ENCODE results near the gene DNAH3. TPM values are rescaled to one million over a fixed set of nuclear protein-coding genes. Genes with fewer than 3 reads are reported as not detected.

DNAH3 gene
- total RNA-seq, 1 experiment from 2014 or later: 0.15 TPM

GRCh38 chr16:20918486-20919239 lies 232.0 kb downstream of the DNAH3 start:
- DNase-seq (ENCODE audit: low read depth, low spot score) (no peak), ATAC-seq (no peak)
- Histone ChIP-seq H3K79me2 (ENCODE audit: insufficient read depth, low read length) (no peaks in the 10 kb centered on the region), H3K36me3 (ENCODE audit: control insufficient read depth in 1 of 2, insufficient read depth in 2 of 2, low read length in 2 of 2) (0 out of 4 replicates have a peak, but pooled peaks cover 0 to 3% of the 10 kb centered on the region in 2 experiments), H3K9me2 (ENCODE audit: insufficient read depth) (no peaks in the 10 kb centered on the region), H4K20me1 (ENCODE audit: insufficient read depth) (no peaks in the 10 kb centered on the region), H3K4me1 (ENCODE audit: control insufficient read depth in 1 of 2, insufficient read depth in 2 of 2, low read length in 2 of 2) (peaks cover 8 to 17% of the 10 kb centered on the region in 2 experiments; a peak in 3 of 4 replicates), H3K27ac (ENCODE audit: low read depth, low read length) (no peak overlapping the region), H3K4me2 (ENCODE audit: low read length) (no peak overlapping the region), H3K9ac (ENCODE audit: low read length) (no peak overlapping the region), H2AFZ (ENCODE audit: low read depth, low read length, poor library complexity, severe bottlenecking) (no peak overlapping the region), H3K27me3 (ENCODE audit: insufficient read depth, low read length) (no peaks in the 10 kb centered on the region), H3K4me3 (replicated peaks in 1 of 2; ENCODE audit: low read depth in 1 of 2, low read length in 2 of 2) (no peak overlapping the region), H3K9me3 (ENCODE audit: control insufficient read depth in 1 of 2, insufficient read depth in 1 of 2, low read depth in 1 of 2, low read length in 2 of 2) (no peaks in the 10 kb centered on the region)
- ChIA-PET POLR2A (no interaction called here), RAD21 (ENCODE audit: low non-redundant PET in 1 of 2, low total read pairs in 2 of 2, uncharacterized antibody in 2 of 2, unreplicated experiment in 2 of 2) (no interaction called here), CTCF (no interaction called here)
- intact Hi-C loops (cut with micrococcal nuclease): no loop called here
- no TSS peak for BruUV-seq (replicated peaks)
- TF ChIP-seq EGR1 (IDR thresholded peaks at IDR 0.05; ENCODE audit: low read depth) (peak; percentile 62), SRF (IDR thresholded peaks at IDR 0.05; ENCODE audit: low read depth) (no peak), EZH2 (IDR thresholded peaks at IDR 0.05) (no peak), ZFX (IDR thresholded peaks at IDR 0.05) (no peak), ELF1 (IDR thresholded peaks at IDR 0.05; ENCODE audit: borderline replicate concordance, low read depth) (no peak), EZH2phosphoT487 (IDR thresholded peaks at IDR 0.05; ENCODE audit: borderline replicate concordance) (no peak), FOSL1 (IDR thresholded peaks at IDR 0.05; ENCODE audit: low read depth) (no peak), POLR2AphosphoS5 (IDR thresholded peaks at IDR 0.05; ENCODE audit: low read depth, low read length) (no peak), ZBTB33 (IDR thresholded peaks at IDR 0.05; ENCODE audit: extremely low read depth, insufficient replicate concordance, low read length) (no peak), POLR2A (IDR thresholded peaks at IDR 0.05; ENCODE audit: borderline replicate concordance, extremely low read depth, insufficient read depth, insufficient read length) (no peak), RAD21 (IDR thresholded peaks at IDR 0.05; ENCODE audit: low read depth) (no peak), SP1 (IDR thresholded peaks at IDR 0.05; ENCODE audit: low read depth) (no peak), SIN3A (IDR thresholded peaks at IDR 0.05; ENCODE audit: low read depth) (no peak), JUND (IDR thresholded peaks at IDR 0.05) (no peak), ATF3 (IDR thresholded peaks at IDR 0.05) (0 out of 2 replicates have a peak, but pooled peaks have one; percentile 16), MAX (IDR thresholded peaks at IDR 0.05) (peak; percentile 59), CBX3 (IDR thresholded peaks at IDR 0.05; ENCODE audit: low read depth) (no peak), ZNF274 (IDR thresholded peaks at IDR 0.05; ENCODE audit: low read depth, low read length) (no peak), TCF7L2 (IDR thresholded peaks at IDR 0.05; ENCODE audit: borderline replicate concordance, extremely low read depth, insufficient read depth, insufficient read length) (no peak)
- TF ChIP-seq, protein P1, sequence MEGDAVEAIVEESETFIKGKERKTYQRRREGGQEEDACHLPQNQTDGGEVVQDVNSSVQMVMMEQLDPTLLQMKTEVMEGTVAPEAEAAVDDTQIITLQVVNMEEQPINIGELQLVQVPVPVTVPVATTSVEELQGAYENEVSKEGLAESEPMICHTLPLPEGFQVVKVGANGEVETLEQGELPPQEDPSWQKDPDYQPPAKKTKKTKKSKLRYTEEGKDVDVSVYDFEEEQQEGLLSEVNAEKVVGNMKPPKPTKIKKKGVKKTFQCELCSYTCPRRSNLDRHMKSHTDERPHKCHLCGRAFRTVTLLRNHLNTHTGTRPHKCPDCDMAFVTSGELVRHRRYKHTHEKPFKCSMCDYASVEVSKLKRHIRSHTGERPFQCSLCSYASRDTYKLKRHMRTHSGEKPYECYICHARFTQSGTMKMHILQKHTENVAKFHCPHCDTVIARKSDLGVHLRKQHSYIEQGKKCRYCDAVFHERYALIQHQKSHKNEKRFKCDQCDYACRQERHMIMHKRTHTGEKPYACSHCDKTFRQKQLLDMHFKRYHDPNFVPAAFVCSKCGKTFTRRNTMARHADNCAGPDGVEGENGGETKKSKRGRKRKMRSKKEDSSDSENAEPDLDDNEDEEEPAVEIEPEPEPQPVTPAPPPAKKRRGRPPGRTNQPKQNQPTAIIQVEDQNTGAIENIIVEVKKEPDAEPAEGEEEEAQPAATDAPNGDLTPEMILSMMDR (IDR thresholded peaks at IDR 0.05 in 2 of 3, conservative IDR thresholded peaks at IDR 0.05 in 1 of 3; ENCODE audit: borderline replicate concordance in 1 of 3, insufficient read depth in 1 of 3, low read depth in 2 of 3, low read length in 2 of 3): no peak
- TF ChIP-seq, protein P2, sequence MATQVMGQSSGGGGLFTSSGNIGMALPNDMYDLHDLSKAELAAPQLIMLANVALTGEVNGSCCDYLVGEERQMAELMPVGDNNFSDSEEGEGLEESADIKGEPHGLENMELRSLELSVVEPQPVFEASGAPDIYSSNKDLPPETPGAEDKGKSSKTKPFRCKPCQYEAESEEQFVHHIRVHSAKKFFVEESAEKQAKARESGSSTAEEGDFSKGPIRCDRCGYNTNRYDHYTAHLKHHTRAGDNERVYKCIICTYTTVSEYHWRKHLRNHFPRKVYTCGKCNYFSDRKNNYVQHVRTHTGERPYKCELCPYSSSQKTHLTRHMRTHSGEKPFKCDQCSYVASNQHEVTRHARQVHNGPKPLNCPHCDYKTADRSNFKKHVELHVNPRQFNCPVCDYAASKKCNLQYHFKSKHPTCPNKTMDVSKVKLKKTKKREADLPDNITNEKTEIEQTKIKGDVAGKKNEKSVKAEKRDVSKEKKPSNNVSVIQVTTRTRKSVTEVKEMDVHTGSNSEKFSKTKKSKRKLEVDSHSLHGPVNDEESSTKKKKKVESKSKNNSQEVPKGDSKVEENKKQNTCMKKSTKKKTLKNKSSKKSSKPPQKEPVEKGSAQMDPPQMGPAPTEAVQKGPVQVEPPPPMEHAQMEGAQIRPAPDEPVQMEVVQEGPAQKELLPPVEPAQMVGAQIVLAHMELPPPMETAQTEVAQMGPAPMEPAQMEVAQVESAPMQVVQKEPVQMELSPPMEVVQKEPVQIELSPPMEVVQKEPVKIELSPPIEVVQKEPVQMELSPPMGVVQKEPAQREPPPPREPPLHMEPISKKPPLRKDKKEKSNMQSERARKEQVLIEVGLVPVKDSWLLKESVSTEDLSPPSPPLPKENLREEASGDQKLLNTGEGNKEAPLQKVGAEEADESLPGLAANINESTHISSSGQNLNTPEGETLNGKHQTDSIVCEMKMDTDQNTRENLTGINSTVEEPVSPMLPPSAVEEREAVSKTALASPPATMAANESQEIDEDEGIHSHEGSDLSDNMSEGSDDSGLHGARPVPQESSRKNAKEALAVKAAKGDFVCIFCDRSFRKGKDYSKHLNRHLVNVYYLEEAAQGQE (IDR thresholded peaks at IDR 0.05; ENCODE audit: low read depth): no peak
